Activated CD4-positive, alpha-beta T cell treated with anti-CD3 and anti-CD28 coated beads, Interleukin-2, amount 50 U/mL, for 1 hour (primary cell): Measurements from ENCODE around the gene MIEF1.
A peak's percentile ranks its signal among the peaks of the same experiment; 100 is the strongest.

Experiments used
- DNase-seq: peaks from one replicate; pipeline ENCODE4 v3.0.0-alpha.2; 2020

MIEF1 gene

DNA sequence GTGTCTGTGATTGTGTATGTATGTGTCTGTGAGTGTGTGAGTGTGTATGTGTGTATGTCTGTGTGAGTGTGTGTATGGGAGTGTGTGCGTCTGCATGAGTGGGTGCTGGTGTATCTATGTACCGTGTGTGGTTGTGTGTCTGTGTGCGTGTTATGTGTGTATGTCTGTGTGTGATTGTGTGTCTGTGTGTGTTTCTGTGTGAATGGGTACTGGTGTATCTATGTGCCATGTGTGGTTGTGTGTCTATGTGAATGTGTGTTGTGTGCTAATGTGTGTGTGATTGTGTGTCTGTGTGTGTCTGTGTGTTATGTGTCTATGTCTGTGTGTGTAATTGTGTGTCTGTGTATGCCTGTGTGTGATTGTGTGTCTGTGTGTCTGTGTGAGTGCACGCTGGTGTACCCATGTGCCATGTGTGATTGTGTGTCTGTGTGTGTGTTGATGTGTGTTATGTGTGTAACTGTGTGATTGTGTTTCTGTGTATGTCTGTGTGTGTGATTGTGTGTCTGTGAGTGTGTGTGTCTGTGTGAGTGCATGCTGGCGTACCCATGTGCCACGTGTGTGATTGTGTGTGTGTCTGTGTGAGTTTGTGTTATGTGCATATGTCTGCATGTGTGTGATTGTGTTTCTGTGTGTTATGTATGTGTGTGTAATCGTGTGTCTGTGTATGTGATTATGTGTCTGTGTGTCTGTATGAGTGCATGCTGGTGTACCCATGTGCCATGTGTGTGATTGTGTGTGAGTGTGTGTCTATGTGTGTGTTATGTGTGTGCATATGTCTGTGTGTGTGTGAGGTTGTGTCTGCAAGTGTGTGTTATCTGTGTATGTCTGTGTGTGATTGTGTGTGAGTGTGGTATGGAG, 61.7 kb downstream of the MIEF1 start:
- no peak for DNase-seq

DNA sequence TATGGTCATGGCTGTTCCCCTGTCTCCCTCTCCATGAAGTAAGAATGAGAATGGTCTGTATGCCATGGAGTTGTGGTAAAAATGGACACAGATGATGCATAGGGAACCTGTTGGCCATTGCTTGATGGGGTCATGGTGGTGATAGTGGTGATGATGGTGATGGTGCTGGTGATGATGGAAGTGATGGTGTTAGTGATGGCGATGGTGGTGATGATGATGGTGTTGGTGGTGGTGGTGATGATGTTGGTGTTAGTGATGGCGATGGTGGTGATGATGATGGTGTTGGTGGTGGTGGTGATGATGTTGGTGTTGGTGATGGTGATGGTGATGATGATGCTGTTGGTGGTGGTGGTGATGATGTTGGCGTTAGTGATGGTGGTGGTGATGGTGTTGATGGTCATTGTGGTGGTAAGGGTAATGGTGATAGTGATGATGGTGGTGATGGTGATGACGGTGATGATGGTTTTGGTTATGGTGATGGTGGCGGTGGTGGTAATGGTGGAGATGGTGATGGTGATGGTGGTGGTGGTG, 63.4 kb downstream of the MIEF1 start:
- no peak for DNase-seq

DNA sequence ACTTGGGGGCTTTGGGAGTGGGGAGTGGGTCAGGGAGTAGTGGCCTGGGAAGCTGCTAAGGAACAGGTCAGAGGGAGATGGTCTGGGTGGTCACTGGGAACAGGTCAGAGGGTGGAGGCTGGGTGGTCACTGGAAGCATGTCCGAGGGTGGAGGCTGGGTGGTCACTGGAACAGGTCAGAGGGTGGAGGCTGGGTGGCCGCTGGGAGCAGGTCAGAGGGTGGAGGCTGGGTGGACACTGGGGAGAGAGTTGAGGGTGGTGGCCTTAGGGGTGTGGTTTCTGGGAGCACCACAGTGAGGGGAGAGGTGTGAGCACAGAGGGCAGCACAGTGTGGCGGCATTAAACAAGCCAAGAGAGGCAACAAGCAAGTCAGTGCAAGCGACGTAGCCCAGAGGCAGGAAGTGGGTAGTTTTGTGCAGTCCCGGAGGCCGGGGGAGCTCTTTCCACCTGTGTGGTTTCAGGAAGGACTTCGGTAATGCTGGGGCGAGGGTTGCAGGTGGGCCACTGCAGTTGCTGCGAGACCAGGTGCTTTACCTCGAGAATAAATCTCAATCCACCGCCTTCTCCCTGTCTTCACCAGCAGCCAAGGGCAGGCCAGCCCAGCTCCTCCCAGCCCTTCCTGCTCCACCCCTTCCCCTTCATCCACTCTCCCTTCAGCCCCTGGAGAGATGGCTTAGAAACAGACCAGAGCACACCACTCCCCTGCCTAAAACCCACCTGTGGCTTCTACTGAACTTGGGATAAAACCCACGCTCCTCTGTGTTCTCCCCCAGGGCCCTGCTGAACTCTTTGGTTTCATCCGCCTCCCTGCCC, 65.3 kb downstream of the MIEF1 start:
- DNase-seq = peak; percentile 37
